T-cell (primary cell): ENCODE results near the gene ZC3HAV1L. TPM values are rescaled to one million over a fixed set of nuclear protein-coding genes. Genes with fewer than 3 reads are reported as not detected.

Experiments used
- ATAC-seq, 4 experiments: fragments of 200-7000 bp in 3 of 4; fragments of 150-1000 bp in 1 of 4; cut with Tn5 transposase; replicated peaks in 1 of 4; 1 replicate in 3 of 4; 2 replicates in 1 of 4; pipeline ENCODE4 v1.10.0; 2021; ENCODE audit warnings: moderate library complexity in 3 of 4, mild to moderate bottlenecking in 2 of 4, moderate number of reproducible peaks in 1 of 4
- CTCF ChIA-PET, 2 donors: fragments of 300-600 bp; sonication (Branson Sonifier 250); formaldehyde crosslinking; loops; one replicate each; lab custom pipeline; 2022; ENCODE audit warnings: antibody characterized with exemption in 2 of 2; lab: Charles Lee
- POLR2A ChIA-PET, 2 donors: fragments of 300-600 bp; sonication (Branson Sonifier 250); formaldehyde crosslinking; loops; one replicate each; lab custom pipeline; 2022; ENCODE audit warnings: antibody characterized with exemption in 2 of 2; lab: Charles Lee
- DNase-seq, 35 experiments: peaks; one replicate each; pipeline versions ENCODE4 v3.0.0 to v3.0.0-alpha.2; 2013 to 2023
- H3K27ac ChIP-seq: one replicate; pipeline ENCODE4 v1.5.1; 2013; ENCODE audit warnings: low read length
- H3K27me3 ChIP-seq, 2 experiments: replicated peaks in 1 of 2; 1 replicate in 1 of 2; 2 replicates in 1 of 2; pipeline versions ENCODE4 v1.6.1 to v1.7.0; 2013; ENCODE audit warnings: low read length in 1 of 2, mixed read lengths in 1 of 2; ENCODE audit not compliant: control insufficient read depth in 2 of 2, insufficient read depth in 2 of 2; ENCODE audit errors: extremely low read depth in 1 of 2
- H3K36me3 ChIP-seq, 2 donors: 1 replicate in 1 of 2; 2 replicates in 1 of 2; pipeline versions ENCODE4 v1.6.1 to v1.7.0; 2013; ENCODE audit warnings: low read length in 1 of 2; ENCODE audit not compliant: control insufficient read depth in 2 of 2, insufficient read depth in 1 of 2; ENCODE audit errors: extremely low read depth in 1 of 2
- H3K4me1 ChIP-seq, 2 experiments: 1 replicate in 1 of 2; 2 replicates in 1 of 2; pipeline versions ENCODE4 v1.6.1 to v1.7.0; 2013; ENCODE audit warnings: low read length in 2 of 2, mixed read lengths in 1 of 2; ENCODE audit not compliant: insufficient read depth in 2 of 2, control insufficient read depth in 1 of 2; ENCODE audit errors: extremely low read depth in 1 of 2
- H3K4me3 ChIP-seq, 2 donors: 1 replicate in 1 of 2; 2 replicates in 1 of 2; pipeline versions ENCODE4 v1.5.1 to v1.7.0; 2013; ENCODE audit warnings: mild to moderate bottlenecking in 2 of 2, low read length in 1 of 2, moderate library complexity in 1 of 2; ENCODE audit not compliant: control insufficient read depth in 1 of 2; ENCODE audit errors: extremely low read depth in 1 of 2
- H3K9me3 ChIP-seq: 2 replicates; pipeline ENCODE4 v1.7.0; 2013
- H3K27ac Mint-ChIP-seq, 2 donors: one replicate each; pipeline ENCODE4 v1.8.0; 2020 to 2021; ENCODE audit warnings: mild to moderate bottlenecking in 2 of 2, mixed read lengths in 2 of 2
- H3K27me3 Mint-ChIP-seq, 2 donors: one replicate each; pipeline ENCODE4 v1.8.0; 2021 to 2022; ENCODE audit warnings: mixed read lengths in 2 of 2
- H3K36me3 Mint-ChIP-seq: one replicate; pipeline ENCODE4 v1.8.0; 2021; ENCODE audit warnings: mixed read lengths
- H3K4me1 Mint-ChIP-seq, 3 donors: one replicate each; pipeline ENCODE4 v1.8.0; 2020 to 2022; ENCODE audit warnings: mixed read lengths in 3 of 3, mild to moderate bottlenecking in 1 of 3
- H3K4me3 Mint-ChIP-seq, 3 donors: one replicate each; pipeline ENCODE4 v1.8.0; 2020 to 2022; ENCODE audit warnings: mild to moderate bottlenecking in 3 of 3, mixed read lengths in 3 of 3, moderate library complexity in 3 of 3
- H3K9me3 Mint-ChIP-seq, 3 donors: one replicate each; pipeline ENCODE4 v1.8.0; 2020 to 2022; ENCODE audit warnings: mixed read lengths in 3 of 3
- WGBS: methylation state at CpG from one replicate; pipeline ENCODE4 v1.1.5; 2013; ENCODE audit warnings: missing lambda C conversion rate; ENCODE audit not compliant: insufficient coverage; 5-methylcytosine and 5-hydroxymethylcytosine counted together
- total RNA-seq, 35 experiments: library from RNA in 6 of 35; stranded (reverse) in 6 of 35; fragments of 120-200 nt in 1 of 35; gene quantifications; one replicate each; pipeline versions ENCODE4 v1.2.1 to v1.2.4 and lab custom pipeline; 2013 to 2026

ZC3HAV1L gene
- 1 to 10 TPM; 1.2 to 7.6 (median 5.1) TPM for total RNA-seq
- 0.70 TPM for total RNA-seq (2013)
- 0.28 to 13.2 (median 2.7) reads per million in 29 experiments for total RNA-seq (lab: John Stamatoyannopoulos, UW)

GRCh38 chr7:139035586-139036353 is at the start of gene ZC3HAV1L:
Gene ZC3HAV1L (minus strand): TSS chr7:139036042. CDS start chr7:139036017, 25 bp downstream.
- 4% methylated on average over 81 of the region's 82 CpGs for WGBS
- POLR2A ChIA-PET: interaction anchor here in 1 of 2 donors (0.6 kb wide), 1 partner anchor 39 kb away, joined by 5 read pairs; no protein-coding TSS in a partner anchor
- Mint-ChIP-seq H3K4me3 (peak within 1 kb of the TSS; percentile 75 to 80 (median 78)), H3K9me3 (no peaks in the 10 kb centered on the region), H3K36me3 (no peaks in the 10 kb centered on the region), H3K27me3 (no peaks in the 10 kb centered on the region), H3K4me1 (peaks cover 22 to 26% (median 24%) of the 10 kb centered on the region in 3 donors), H3K27ac (peak within 1 kb of the TSS; percentile 22 to 55)
- DNase-seq (peak in 23 of 35 experiments; percentile 4 to 43 (median 18)), ATAC-seq (peak; percentile 70 to 73 (median 70))
- Histone ChIP-seq H3K4me3 (peak within 1 kb of the TSS; percentile 34 to 70), H3K27me3 (peaks cover 0 to 8% of the 10 kb centered on the region in 2 experiments), H3K4me1 (peaks cover 0 to 11% of the 10 kb centered on the region in 2 experiments), H3K9me3 (no peaks in the 10 kb centered on the region), H3K27ac (no peak within 1 kb of the TSS), H3K36me3 (no peaks in the 10 kb centered on the region)
- CTCF ChIA-PET: interaction anchor here in 1 of 2 donors (1.0 kb wide), 1 partner anchor 39 kb away, joined by 3 read pairs; no protein-coding TSS in a partner anchor

- Histone ChIP-seq H3K36me3 (peaks cover 4 to 95% of the 10 kb centered on the region in 2 donors), H3K9me3 (no peaks in the 10 kb centered on the region), H3K4me1 (peaks cover 60 to 74% of the 10 kb centered on the region in 2 experiments), H3K27me3 (no peaks in the 10 kb centered on the region), H3K4me3 (no peak overlapping the region), H3K27ac (peak overlapping the region; percentile 50)
- Mint-ChIP-seq H3K4me1 (peaks cover 91 to 96% (median 95%) of the 10 kb centered on the region in 3 donors), H3K4me3 (peak overlapping the region in 2 of 3 donors; percentile 39 to 64), H3K36me3 (peaks cover 84% of the 10 kb centered on the region), H3K27me3 (no peaks in the 10 kb centered on the region), H3K27ac (peak overlapping the region; percentile 89 to 90), H3K9me3 (peaks cover 0 to 9% (median 8%) of the 10 kb centered on the region in 3 donors)
- WGBS: 65% methylated on average over 2 of the region's 5 CpGs
- POLR2A ChIA-PET: interaction anchor here in 1 of 2 donors (3.3 kb wide), 1 partner anchor 10 kb away, joined by 14 read pairs; no protein-coding TSS in a partner anchor
- ATAC-seq (no peak), DNase-seq (no peak)
- CTCF ChIA-PET: interaction anchor here (1.9 to 3.7 kb wide), 2 partner anchors 10 kb away, joined by 5 to 21 read pairs; no protein-coding TSS in a partner anchor
These were observed 48.9 kb upstream of the ZC3HAV1L start for GRCh38 chr7:139084709-139085108.

- ChIA-PET POLR2A (interaction anchor here (0.7 to 3.3 kb wide), 3 partner anchors 13 to 22 kb away, joined by 3 to 14 read pairs (median 5); no protein-coding TSS in a partner anchor), CTCF (interaction anchor here (0.6 to 2.9 kb wide), 5 partner anchors 11 to 55 kb away, joined by 3 to 17 read pairs (median 4); no protein-coding TSS in a partner anchor)
- Histone ChIP-seq H3K36me3 (peaks cover 15 to 94% of the 10 kb centered on the region in 2 donors), H3K27me3 (no peaks in the 10 kb centered on the region), H3K4me3 (no peak overlapping the region), H3K4me1 (peaks cover 67 to 71% of the 10 kb centered on the region in 2 experiments), H3K9me3 (no peaks in the 10 kb centered on the region), H3K27ac (peak overlapping the region; percentile 43)
- Mint-ChIP-seq H3K27me3 (no peaks in the 10 kb centered on the region), H3K9me3 (peaks cover 0 to 1% (median under 1%) of the 10 kb centered on the region in 3 donors), H3K4me3 (peak overlapping the region; percentile 53 to 64 (median 55)), H3K4me1 (peaks cover 92 to 95% (median 94%) of the 10 kb centered on the region in 3 donors), H3K36me3 (peaks cover 81% of the 10 kb centered on the region), H3K27ac (peak overlapping the region; percentile 91 to 92)
- DNase-seq (no peak), ATAC-seq (no peak)
These were observed 45.7 kb upstream of the ZC3HAV1L start for GRCh38 chr7:139081584-139081983.

GRCh38 chr7:139080905-139081304 is 45.1 kb upstream of the ZC3HAV1L start:
- Mint-ChIP-seq H3K27ac (peak overlapping the region; percentile 91 to 92), H3K9me3 (no peaks in the 10 kb centered on the region), H3K36me3 (peaks cover 79% of the 10 kb centered on the region), H3K4me3 (peak overlapping the region; percentile 53 to 64 (median 55)), H3K27me3 (no peaks in the 10 kb centered on the region), H3K4me1 (peaks cover 90 to 96% (median 93%) of the 10 kb centered on the region in 3 donors)
- Histone ChIP-seq H3K27ac (peak overlapping the region; percentile 43), H3K9me3 (no peaks in the 10 kb centered on the region), H3K4me3 (no peak overlapping the region), H3K27me3 (no peaks in the 10 kb centered on the region), H3K4me1 (peaks cover 64 to 65% of the 10 kb centered on the region in 2 experiments), H3K36me3 (peaks cover 15 to 95% of the 10 kb centered on the region in 2 donors)
- DNase-seq (no peak), ATAC-seq (peak in 2 of 4 experiments; percentile 13 to 31)
- WGBS: 14% methylated on average over 5 of the region's 8 CpGs
- CTCF ChIA-PET: interaction anchor here (0.5 to 2.9 kb wide), 6 partner anchors 10 to 53 kb away, joined by 3 to 17 read pairs (median 4); no protein-coding TSS in a partner anchor
- POLR2A ChIA-PET: interaction anchor here in 1 of 2 donors (0.8 to 1.0 kb wide), 2 partner anchors 14 to 32 kb away, joined by 3 read pairs; no protein-coding TSS in a partner anchor

- Histone ChIP-seq H3K27me3 (no peaks in the 10 kb centered on the region), H3K36me3 (peaks cover 15 to 94% of the 10 kb centered on the region in 2 donors), H3K4me3 (no peak overlapping the region), H3K9me3 (no peaks in the 10 kb centered on the region), H3K27ac (peak overlapping the region; percentile 43), H3K4me1 (peaks cover 56% of the 10 kb centered on the region in 2 experiments)
- H3K4me3 Mint-ChIP-seq: peak overlapping the region in 1 of 3 donors; percentile 64
- WGBS: 97% methylated on average over 11 of the region's 15 CpGs
- no peak for ATAC-seq
- H3K9me3 Mint-ChIP-seq: no peaks in the 10 kb centered on the region
- peak overlapping the region; percentile 91 to 92 for H3K27ac Mint-ChIP-seq
- peaks cover 76% of the 10 kb centered on the region for H3K36me3 Mint-ChIP-seq
- H3K4me1 Mint-ChIP-seq: peaks cover 86 to 92% (median 90%) of the 10 kb centered on the region in 3 donors
- POLR2A ChIA-PET: interaction anchor here (0.6 to 1.0 kb wide), 4 partner anchors 13 to 1390 kb away, joined by 3 to 5 read pairs (median 3); no protein-coding TSS in a partner anchor
- CTCF ChIA-PET: interaction anchor here (0.6 to 2.9 kb wide), 4 partner anchors 15 to 853 kb away, joined by 3 to 17 read pairs (median 6); no protein-coding TSS in a partner anchor
- H3K27me3 Mint-ChIP-seq: no peaks in the 10 kb centered on the region
- no peak for DNase-seq
These were observed 44.0 kb upstream of the ZC3HAV1L start for GRCh38 chr7:139079861-139080260.
